ENCODE measurements around the gene ZPBP. TPM values are rescaled to one million over a fixed set of nuclear protein-coding genes. Genes with fewer than 3 reads are reported as not detected.

The ZPBP gene
- total and polyA plus RNA-seq, 7 donors = not detected

DNA sequence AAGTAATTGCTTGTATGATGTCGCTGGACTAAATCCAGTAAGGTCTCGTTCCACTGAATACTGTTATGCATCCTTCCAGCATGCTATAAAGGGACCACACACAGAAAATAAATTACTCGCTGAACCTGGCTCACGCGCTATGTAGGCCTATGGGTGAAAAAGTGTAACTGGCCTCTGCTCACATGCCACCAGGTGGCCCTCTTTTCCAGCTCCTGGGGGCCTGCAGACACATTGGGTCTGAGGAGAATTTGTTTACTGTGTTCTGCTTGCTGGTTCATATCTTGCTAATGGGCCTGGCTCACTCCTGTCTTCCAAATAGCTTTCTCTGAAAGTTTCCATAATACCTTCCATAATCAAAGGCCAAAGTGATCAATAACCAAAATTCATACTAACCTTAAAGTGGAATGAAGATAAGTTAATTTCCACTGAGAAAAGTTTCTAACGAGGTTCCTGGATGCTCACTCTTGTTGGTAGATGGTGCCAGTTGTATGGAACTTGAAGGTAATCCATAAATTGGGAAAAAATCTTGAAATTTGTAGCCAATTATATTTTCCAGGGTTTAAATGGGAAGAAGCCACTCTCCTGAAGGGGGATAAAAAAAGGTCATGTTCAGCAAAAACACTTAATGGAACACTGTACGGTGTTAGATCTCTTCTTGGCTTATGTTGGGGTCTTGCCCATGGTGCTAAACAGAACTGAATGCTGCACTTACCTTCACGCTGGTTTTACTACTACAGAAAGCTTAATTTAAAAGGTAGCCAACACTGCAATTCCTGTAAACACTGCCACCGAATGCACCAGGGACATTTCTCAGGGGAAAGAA, 27.0 kb upstream of the ZPBP start:
- WGBS, 2 donors = 74 to 79% methylated on average over 9 of the region's 9 CpGs
- intact Hi-C loops (cut with DNase I) = no loop called here
- Histone ChIP-seq H3K4me1 (no peaks in the 10 kb centered on the region), H3K27me3 (no peaks in the 10 kb centered on the region), H3K9me3 (no peaks in the 10 kb centered on the region), H3K36me3 (no peaks in the 10 kb centered on the region), H3K4me3 (no peak overlapping the region), H3K27ac (no peak overlapping the region)
- no peak for DNase-seq
- TF ChIP-seq, protein P1, sequence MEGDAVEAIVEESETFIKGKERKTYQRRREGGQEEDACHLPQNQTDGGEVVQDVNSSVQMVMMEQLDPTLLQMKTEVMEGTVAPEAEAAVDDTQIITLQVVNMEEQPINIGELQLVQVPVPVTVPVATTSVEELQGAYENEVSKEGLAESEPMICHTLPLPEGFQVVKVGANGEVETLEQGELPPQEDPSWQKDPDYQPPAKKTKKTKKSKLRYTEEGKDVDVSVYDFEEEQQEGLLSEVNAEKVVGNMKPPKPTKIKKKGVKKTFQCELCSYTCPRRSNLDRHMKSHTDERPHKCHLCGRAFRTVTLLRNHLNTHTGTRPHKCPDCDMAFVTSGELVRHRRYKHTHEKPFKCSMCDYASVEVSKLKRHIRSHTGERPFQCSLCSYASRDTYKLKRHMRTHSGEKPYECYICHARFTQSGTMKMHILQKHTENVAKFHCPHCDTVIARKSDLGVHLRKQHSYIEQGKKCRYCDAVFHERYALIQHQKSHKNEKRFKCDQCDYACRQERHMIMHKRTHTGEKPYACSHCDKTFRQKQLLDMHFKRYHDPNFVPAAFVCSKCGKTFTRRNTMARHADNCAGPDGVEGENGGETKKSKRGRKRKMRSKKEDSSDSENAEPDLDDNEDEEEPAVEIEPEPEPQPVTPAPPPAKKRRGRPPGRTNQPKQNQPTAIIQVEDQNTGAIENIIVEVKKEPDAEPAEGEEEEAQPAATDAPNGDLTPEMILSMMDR (IDR thresholded peaks at IDR 0.05) = no peak
- TF ChIP-seq POLR2A (IDR thresholded peaks at IDR 0.05) = no peak
- TF ChIP-seq POLR2AphosphoS5 (IDR thresholded peaks at IDR 0.05) = no peak
- TF ChIP-seq EP300 (IDR thresholded peaks at IDR 0.05) = no peak

DNA sequence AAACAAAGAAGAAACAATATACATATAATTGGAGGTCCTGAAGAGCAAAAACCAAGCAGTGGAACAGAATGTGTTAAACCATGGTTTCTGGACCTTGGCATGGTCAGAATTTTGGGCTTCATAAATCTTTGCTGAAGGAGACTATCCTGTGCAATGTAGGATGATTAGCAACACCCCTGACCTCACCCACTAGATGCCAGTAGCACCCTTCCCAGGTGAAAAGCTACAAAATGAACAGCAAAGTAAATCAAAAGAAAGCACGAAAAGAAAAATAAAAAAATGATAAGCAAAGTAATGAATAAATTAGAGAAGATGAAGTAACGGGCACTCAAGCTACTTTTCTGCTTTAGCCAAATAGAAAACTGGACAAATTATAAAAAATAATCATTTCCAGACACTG, 19.2 kb upstream of the ZPBP start:
- H3K27ac ChIP-seq = no peak overlapping the region
- no peaks in the 10 kb centered on the region for H3K36me3 ChIP-seq
- no peak overlapping the region for H3K4me3 ChIP-seq
- H3K27me3 ChIP-seq = no peaks in the 10 kb centered on the region
- intact Hi-C loops (cut with DNase I) = no loop called here
- no peak for DNase-seq
- TF ChIP-seq, protein P1 (IDR thresholded peaks at IDR 0.05) = no peak
- no peak for TF ChIP-seq POLR2A (IDR thresholded peaks at IDR 0.05)
- no peak for TF ChIP-seq EP300 (IDR thresholded peaks at IDR 0.05)
- no peak for TF ChIP-seq POLR2AphosphoS5 (IDR thresholded peaks at IDR 0.05)
- H3K4me1 ChIP-seq = no peaks in the 10 kb centered on the region
- WGBS, 2 donors = 85 to 91% methylated on average over 2 of the region's 2 CpGs
- peaks cover 0 to 11% (median 6%) of the 10 kb centered on the region in 4 donors for H3K9me3 ChIP-seq

DNA sequence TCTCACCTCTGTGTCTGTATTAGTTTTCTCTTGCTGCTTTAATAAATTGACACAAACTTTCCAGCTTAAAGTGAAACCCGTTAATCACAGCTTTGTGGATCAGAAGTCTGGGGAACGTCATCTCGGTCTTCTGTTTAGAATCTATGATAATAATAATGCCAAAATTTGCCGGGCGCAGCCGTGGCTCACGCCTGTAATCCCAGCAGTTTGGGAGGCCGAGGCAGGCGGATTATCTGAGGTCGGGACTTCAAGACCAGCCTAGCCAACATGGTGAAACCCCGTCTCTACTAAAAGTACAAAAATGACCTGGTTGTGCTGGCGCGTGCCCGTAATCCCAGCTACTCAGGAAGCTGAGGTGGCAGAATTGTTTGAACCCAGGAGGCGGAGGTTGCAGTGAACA, 8.8 kb upstream of the ZPBP start:
- intact Hi-C loops (cut with DNase I) = no loop called here
- no peaks in the 10 kb centered on the region for H3K36me3 ChIP-seq
- no peak overlapping the region for H3K27ac ChIP-seq
- H3K27me3 ChIP-seq = peaks cover 0 to 4% (median 0%) of the 10 kb centered on the region in 3 donors
- no peak for DNase-seq
- H3K4me3 ChIP-seq = no peak overlapping the region
- no peaks in the 10 kb centered on the region for H3K9me3 ChIP-seq
- TF ChIP-seq, protein P1 (IDR thresholded peaks at IDR 0.05) = no peak
- TF ChIP-seq EP300 (IDR thresholded peaks at IDR 0.05) (no peak), POLR2A (IDR thresholded peaks at IDR 0.05) (no peak), POLR2AphosphoS5 (IDR thresholded peaks at IDR 0.05) (no peak)
- H3K4me1 ChIP-seq = no peaks in the 10 kb centered on the region
- whole genome bisulfite sequencing, 2 donors = 92 to 94% methylated on average over 15 of the region's 15 CpGs

DNA sequence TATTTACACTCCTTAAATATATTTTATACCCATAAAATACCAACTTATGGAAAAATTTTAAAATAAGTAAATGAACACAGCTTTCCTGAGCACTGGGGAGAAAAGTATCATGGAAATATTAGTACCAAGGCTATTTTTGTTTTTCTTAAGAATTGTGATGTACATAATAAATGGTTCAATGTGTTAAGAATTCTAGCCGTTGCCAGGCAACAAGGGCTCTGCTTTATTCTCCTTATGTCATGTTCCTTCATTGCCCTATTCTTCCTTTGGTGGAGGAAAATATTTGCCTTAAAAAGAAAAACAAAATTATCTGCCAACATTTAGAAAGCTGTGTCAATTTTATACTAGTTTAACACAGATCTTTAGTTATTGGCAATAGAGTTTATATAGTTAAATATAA, 2.6 kb upstream of the ZPBP start:
- intact Hi-C loops (cut with DNase I) = loop anchor here (10.0 kb wide), 1 partner anchor 1269 kb away; no protein-coding TSS in a partner anchor
- Histone ChIP-seq H3K27me3 (peaks cover 0 to 4% (median 0%) of the 10 kb centered on the region in 3 donors), H3K4me3 (no peak overlapping the region), H3K9me3 (no peaks in the 10 kb centered on the region), H3K27ac (no peak overlapping the region), H3K36me3 (no peaks in the 10 kb centered on the region), H3K4me1 (peaks cover 0 to 9% (median 7%) of the 10 kb centered on the region in 4 donors)
- 85 to 90% methylated on average over 1 of the region's 1 CpG for WGBS, 2 donors
- no peak for DNase-seq
- TF ChIP-seq, protein P1 (IDR thresholded peaks at IDR 0.05) = no peak
- TF ChIP-seq POLR2AphosphoS5 (IDR thresholded peaks at IDR 0.05) (no peak), EP300 (IDR thresholded peaks at IDR 0.05) (no peak), POLR2A (IDR thresholded peaks at IDR 0.05) (no peak)
